ENCODE data around the gene CEP63.

- no peak for TF ChIP-seq CTCF (IDR thresholded peaks at IDR 0.05)
- no peak for TF ChIP-seq POLR2A (IDR thresholded peaks at IDR 0.05)
These were observed 27.4 kb upstream of the CEP63 start for GRCh38 chr3:134458406-134458945.

Measured in body of pancreas (tissue), 4 donors.